Measurements from ENCODE around the gene TNKS1BP1. TPM values are rescaled to one million over a fixed set of nuclear protein-coding genes. Genes with fewer than 3 reads are reported as not detected.

The TNKS1BP1 gene
- total RNA-seq, 4 donors from 2014 or later, result 241 to 276 (median 272) TPM

DNA sequence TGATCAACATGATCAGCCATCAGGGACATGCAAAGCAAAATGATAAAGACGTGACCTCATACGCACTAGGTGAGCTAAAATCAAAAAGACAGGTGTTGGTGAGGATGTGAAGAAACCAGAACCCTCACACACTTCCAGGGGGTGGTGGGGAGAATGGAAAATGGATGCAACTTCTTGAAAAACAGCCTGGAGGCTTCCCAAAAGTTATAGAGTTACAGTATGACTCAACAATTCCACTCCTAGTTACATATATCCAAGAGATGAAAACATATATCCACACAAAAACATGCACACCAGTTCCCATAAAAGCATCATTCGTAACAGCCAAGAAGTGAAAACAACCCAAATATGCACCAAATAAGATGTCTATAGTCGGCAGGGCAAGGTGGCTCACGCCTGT, 45.6 kb downstream of the TNKS1BP1 start:
- Histone ChIP-seq H3K4me3 (no peak overlapping the region), H3K27me3 (no peaks in the 10 kb centered on the region), H3K4me1 (peaks cover 36% of the 10 kb centered on the region), H3K27ac (no peak overlapping the region), H3K36me3 (no peaks in the 10 kb centered on the region), H3K9me3 (no peaks in the 10 kb centered on the region)
- DNase-seq (ENCODE audit: low spot score in 2 of 2), result no peak
- TF ChIP-seq POLR2AphosphoS5 (IDR thresholded peaks at IDR 0.05) (no peak), POLR2A (IDR thresholded peaks at IDR 0.05) (no peak), EP300 (IDR thresholded peaks at IDR 0.05) (no peak)
- TF ChIP-seq, protein P1, sequence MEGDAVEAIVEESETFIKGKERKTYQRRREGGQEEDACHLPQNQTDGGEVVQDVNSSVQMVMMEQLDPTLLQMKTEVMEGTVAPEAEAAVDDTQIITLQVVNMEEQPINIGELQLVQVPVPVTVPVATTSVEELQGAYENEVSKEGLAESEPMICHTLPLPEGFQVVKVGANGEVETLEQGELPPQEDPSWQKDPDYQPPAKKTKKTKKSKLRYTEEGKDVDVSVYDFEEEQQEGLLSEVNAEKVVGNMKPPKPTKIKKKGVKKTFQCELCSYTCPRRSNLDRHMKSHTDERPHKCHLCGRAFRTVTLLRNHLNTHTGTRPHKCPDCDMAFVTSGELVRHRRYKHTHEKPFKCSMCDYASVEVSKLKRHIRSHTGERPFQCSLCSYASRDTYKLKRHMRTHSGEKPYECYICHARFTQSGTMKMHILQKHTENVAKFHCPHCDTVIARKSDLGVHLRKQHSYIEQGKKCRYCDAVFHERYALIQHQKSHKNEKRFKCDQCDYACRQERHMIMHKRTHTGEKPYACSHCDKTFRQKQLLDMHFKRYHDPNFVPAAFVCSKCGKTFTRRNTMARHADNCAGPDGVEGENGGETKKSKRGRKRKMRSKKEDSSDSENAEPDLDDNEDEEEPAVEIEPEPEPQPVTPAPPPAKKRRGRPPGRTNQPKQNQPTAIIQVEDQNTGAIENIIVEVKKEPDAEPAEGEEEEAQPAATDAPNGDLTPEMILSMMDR (IDR thresholded peaks at IDR 0.05), result no peak
- WGBS, result 87% methylated on average over 5 of the region's 5 CpGs

- Histone ChIP-seq H3K4me1 (peaks cover 33% of the 10 kb centered on the region), H3K9me3 (no peaks in the 10 kb centered on the region), H3K27ac (peak overlapping the region; percentile 67), H3K36me3 (no peaks in the 10 kb centered on the region), H3K4me3 (no peak overlapping the region), H3K27me3 (no peaks in the 10 kb centered on the region)
- DNase-seq (ENCODE audit: low spot score in 2 of 2), result no peak
- no peak for TF ChIP-seq POLR2AphosphoS5 (IDR thresholded peaks at IDR 0.05)
- TF ChIP-seq EP300 (IDR thresholded peaks at IDR 0.05), result no peak
- no peak for TF ChIP-seq POLR2A (IDR thresholded peaks at IDR 0.05)
- 79% methylated on average over 7 of the region's 7 CpGs for WGBS
Observed at GRCh38 chr11:57278721-57279095, 46.0 kb downstream of the TNKS1BP1 start.

GRCh38 chr11:57277845-57278720, 46.7 kb downstream of the TNKS1BP1 start:
- Histone ChIP-seq H3K4me1 (peaks cover 28% of the 10 kb centered on the region), H3K9me3 (no peaks in the 10 kb centered on the region), H3K27me3 (no peaks in the 10 kb centered on the region), H3K27ac (peak overlapping the region; percentile 67), H3K4me3 (peak overlapping the region; percentile 15), H3K36me3 (no peaks in the 10 kb centered on the region)
- DNase-seq (ENCODE audit: low spot score in 2 of 2), result peak; percentile 87 to 89
- TF ChIP-seq, protein P1 (IDR thresholded peaks at IDR 0.05), result peak; percentile 59 to 80
- TF ChIP-seq POLR2AphosphoS5 (IDR thresholded peaks at IDR 0.05), result no peak
- WGBS, result 10% methylated on average over 14 of the region's 14 CpGs

- 58% methylated on average over 6 of the region's 6 CpGs for WGBS
- H3K4me3 ChIP-seq, result no peak overlapping the region
Observed at GRCh38 chr11:57276971-57277675, 47.6 kb downstream of the TNKS1BP1 start.

GRCh38 chr11:57276169-57276970, 48.4 kb downstream of the TNKS1BP1 start:
- TF ChIP-seq, protein P1 (IDR thresholded peaks at IDR 0.05), result no peak
- TF ChIP-seq POLR2A (IDR thresholded peaks at IDR 0.05), result no peak
- TF ChIP-seq POLR2AphosphoS5 (IDR thresholded peaks at IDR 0.05), result no peak
- no peak for TF ChIP-seq EP300 (IDR thresholded peaks at IDR 0.05)
- Histone ChIP-seq H3K27ac (peak overlapping the region; percentile 35), H3K36me3 (no peaks in the 10 kb centered on the region), H3K4me1 (peaks cover 28% of the 10 kb centered on the region), H3K9me3 (no peaks in the 10 kb centered on the region), H3K27me3 (no peaks in the 10 kb centered on the region), H3K4me3 (no peak overlapping the region)
- 74% methylated on average over 3 of the region's 3 CpGs for WGBS
- DNase-seq (ENCODE audit: low spot score in 2 of 2), result no peak

More at GRCh38 chr11:57276971-57277675, 47.6 kb downstream of the TNKS1BP1 start:
- no peaks in the 10 kb centered on the region for H3K9me3 ChIP-seq
- no peaks in the 10 kb centered on the region for H3K36me3 ChIP-seq
- H3K4me1 ChIP-seq, result peaks cover 28% of the 10 kb centered on the region
- DNase-seq (ENCODE audit: low spot score in 2 of 2), result no peak
- peak overlapping the region; percentile 67 for H3K27ac ChIP-seq
- H3K27me3 ChIP-seq, result no peaks in the 10 kb centered on the region
- TF ChIP-seq POLR2A (IDR thresholded peaks at IDR 0.05) (no peak), POLR2AphosphoS5 (IDR thresholded peaks at IDR 0.05) (no peak), EP300 (IDR thresholded peaks at IDR 0.05) (no peak)
- TF ChIP-seq, protein P1 (IDR thresholded peaks at IDR 0.05), result no peak
